ENCODE results near the gene CHMP3.

Gene CHMP3

DNA sequence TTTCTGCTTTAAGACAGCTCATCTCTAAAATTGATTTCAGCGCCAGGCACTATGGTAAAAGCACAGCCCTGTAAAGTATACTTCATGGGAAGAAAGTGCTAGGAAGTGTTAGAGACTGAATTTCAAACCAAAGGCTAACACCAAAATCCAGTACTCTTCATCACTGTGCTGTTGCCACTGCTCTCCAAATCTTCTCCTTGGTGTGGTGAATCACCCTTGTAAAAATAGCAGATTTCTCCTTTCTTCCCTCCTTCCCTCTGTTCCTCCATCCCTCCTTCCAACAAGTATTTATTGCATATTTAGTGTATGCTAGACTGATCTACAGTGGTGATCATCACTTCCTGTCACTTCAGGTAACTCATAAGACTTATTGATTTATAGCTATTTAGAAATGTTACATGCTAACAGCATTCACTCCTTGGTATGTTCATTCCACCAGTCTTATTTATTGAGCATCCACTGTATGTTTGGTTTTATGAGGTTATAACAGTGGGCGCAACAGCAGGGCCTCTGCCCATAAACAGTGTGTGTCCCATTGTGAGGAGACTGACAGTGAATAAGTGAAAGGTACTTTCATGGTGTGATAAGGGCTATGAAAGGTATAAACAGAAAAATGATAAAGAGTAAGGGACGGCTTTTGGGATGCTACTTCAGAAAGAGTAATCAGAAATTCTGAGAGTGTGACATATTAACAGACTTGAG, 102.0 kb downstream of the CHMP3 start:
- no peak for FAIRE-seq

DNA sequence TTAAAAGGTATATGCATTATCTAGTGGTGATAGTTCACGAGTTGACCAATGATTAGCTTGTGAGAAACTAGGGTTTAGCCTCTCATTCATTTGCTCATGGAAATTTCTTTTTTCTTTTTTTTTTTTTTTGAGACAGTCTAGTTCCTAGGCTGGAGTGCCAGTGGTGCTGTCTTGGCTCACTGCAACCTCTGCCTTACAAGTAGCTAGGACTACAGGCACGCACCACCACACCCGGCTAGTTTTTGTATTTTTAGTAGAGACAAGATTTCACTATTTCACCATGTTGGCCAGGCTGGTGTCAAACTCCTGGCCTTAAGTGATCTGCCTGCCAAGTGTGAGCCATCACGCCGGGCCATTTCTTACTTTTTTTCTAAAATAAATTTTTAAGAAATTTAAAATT, 108.1 kb downstream of the CHMP3 start:
- no peak for FAIRE-seq

GRCh38 chr2:86454238-86454637, 109.0 kb downstream of the CHMP3 start:
- no peak for FAIRE-seq

DNA sequence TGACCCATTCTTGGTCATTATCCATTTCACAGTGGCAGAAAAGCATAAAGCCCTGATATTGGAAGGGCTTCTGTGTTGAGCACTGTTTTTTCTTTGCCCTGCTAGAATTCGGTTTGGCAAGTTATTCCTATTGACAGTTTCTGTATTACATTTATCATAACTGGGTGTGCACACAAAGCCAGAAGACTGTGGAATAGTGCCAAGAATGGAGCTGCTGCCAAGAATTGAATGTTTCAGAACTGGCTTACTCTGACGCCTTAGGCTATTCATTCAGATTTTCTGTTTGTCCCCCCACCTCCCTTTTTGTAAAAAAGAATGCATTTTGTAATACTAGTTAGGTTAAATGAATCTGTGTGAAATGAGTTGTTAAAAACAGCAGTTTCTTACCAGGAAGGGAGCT, 109.4 kb downstream of the CHMP3 start:
- FAIRE-seq, result no peak

All from islet of Langerhans (tissue), 1 donor.